NCI-H187 (cell line): Measurements from ENCODE around the gene TRAPPC8.
A peak's percentile ranks its signal among the peaks of the same experiment; 100 is the strongest.
"Not testable (repeated sequence)": the region's sequence is repeated elsewhere in the genome, so short reads cannot be mapped to it uniquely, and the experiment has no call there.

Source experiments
- DNase-seq, 2 experiments: peaks; one replicate each; lab custom pipeline; 2025; lab: John Stamatoyannopoulos, UW

Gene TRAPPC8, protein sequence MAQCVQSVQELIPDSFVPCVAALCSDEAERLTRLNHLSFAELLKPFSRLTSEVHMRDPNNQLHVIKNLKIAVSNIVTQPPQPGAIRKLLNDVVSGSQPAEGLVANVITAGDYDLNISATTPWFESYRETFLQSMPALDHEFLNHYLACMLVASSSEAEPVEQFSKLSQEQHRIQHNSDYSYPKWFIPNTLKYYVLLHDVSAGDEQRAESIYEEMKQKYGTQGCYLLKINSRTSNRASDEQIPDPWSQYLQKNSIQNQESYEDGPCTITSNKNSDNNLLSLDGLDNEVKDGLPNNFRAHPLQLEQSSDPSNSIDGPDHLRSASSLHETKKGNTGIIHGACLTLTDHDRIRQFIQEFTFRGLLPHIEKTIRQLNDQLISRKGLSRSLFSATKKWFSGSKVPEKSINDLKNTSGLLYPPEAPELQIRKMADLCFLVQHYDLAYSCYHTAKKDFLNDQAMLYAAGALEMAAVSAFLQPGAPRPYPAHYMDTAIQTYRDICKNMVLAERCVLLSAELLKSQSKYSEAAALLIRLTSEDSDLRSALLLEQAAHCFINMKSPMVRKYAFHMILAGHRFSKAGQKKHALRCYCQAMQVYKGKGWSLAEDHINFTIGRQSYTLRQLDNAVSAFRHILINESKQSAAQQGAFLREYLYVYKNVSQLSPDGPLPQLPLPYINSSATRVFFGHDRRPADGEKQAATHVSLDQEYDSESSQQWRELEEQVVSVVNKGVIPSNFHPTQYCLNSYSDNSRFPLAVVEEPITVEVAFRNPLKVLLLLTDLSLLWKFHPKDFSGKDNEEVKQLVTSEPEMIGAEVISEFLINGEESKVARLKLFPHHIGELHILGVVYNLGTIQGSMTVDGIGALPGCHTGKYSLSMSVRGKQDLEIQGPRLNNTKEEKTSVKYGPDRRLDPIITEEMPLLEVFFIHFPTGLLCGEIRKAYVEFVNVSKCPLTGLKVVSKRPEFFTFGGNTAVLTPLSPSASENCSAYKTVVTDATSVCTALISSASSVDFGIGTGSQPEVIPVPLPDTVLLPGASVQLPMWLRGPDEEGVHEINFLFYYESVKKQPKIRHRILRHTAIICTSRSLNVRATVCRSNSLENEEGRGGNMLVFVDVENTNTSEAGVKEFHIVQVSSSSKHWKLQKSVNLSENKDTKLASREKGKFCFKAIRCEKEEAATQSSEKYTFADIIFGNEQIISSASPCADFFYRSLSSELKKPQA (N-terminal part only)

DNA sequence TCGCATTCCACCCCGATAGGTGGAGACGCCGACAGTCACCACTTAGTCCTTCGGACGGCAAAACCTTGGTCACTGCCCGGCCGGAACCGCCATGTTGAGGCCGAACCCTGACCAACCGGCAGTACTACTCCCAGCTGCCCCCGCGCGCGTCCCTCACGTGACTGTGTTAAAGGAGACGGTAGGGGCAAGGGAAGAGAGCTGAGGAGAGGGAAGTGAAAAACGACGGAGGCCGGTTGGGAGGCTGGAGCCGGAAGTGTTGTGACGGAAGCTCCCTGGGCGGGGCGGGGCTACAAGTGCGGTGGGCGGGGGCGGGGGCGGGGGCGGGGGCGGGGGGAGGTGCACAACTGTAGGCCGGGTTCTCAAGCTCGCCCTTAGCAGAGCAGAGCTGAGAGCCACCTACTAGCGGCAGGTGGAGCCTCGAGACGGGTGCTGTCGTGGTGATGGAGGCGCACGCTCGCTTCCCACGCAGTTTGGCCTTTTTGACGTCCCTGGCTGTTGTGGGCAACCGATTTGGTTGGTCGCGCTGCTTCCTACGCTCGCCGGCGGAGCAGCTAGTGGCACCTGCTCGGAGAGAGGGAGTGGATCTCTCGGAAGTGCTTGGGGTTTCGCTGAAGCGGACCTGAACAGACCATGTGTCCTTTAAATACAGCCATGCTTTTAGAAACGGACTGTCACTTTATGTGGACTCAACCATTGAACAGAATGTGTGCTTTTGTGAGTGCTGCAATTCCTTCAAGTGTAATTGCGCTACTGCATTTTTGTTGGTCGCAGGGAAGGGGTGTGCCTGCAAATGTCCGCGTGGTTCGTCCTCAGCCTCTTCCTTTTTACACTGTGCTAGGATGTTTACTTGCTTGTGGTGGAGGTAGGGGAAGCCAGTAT lies at the start of gene TRAPPC8:
TRAPPC8 (minus strand) TSS at position 130 of the 879 bp plus-strand sequence. CDS start 364 bp downstream, outside the sequence.
- DNase-seq, result peak; percentile 89 to 90

DNA sequence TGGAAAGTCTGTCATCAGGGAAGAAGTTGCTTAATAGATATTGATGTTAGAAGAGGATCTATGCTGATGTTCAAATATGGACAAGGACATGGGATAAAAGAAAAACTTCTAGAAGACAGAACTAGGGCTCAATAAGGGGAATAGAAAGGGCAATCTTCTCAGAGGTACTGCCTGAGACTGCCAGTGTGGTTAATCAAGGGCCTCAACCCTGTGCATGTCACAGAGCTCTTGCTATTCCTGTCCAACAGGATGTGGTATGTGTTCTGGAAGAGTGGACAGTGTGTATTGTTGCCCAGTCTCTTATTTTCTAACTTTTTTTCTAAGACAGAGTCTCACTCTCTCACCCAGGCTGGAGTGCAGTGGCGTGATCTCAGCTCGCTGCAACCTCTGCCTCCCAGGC lies 47.9 kb upstream of the TRAPPC8 start:
- DNase-seq, result no peak

DNA sequence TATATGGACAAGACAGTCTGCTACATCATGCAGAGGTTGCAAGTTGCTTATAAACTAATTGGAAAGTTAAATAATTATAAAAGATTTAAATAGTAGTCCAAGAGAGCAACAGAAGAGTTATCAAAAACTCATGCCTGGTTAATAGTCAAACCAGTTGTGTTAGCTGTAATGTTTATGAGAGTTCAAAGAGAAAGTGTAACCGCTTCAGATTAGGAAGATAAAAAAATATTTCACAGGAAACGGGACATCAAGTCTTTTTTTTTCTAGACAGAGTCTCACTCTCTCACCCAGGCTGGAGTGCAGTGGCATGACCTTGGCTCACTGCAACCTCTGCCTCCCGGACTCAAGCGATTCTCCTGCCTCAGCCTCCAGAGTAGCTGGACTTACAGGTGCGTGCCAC lies 41.0 kb upstream of the TRAPPC8 start:
- DNase-seq, result no peak

DNA sequence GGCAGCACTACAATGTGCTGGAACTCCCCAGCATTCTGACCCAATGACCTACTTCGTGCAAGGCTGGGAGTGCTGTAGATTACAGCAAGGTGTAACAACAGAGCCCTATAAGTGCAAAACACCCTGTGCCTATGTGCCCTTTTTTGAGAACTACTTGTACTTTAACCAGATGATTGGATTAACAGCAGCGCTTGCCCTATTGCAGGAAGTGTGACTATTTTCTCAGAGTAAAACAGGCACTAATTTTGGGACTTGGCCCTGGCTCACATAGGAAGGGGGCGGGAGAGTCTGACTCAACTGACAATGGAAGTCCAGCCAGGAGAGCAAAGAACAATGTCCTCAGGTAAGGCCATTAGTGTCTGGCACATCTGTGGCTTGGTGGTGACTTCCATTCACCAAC lies 40.1 kb upstream of the TRAPPC8 start:
- no peak for DNase-seq

DNA sequence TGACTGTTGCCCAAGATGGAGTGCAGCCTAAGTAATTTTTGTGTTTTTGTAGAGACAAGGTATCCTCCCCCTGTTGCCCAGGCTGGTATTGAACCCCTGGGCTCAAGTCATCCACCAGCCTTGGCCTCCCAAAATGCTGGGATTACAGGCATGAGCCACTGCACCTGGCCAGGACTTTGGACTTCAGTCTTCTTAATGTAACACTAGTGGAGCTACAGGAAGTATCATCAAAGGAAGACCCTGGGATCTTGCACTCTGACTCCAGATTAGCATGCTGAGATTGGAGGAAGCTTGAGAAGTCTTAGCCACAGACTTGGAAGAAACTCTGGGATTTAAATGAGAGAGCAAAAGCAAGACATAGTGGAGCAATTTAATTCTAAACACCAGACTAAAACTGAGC lies 37.9 kb upstream of the TRAPPC8 start:
- no peak for DNase-seq

DNA sequence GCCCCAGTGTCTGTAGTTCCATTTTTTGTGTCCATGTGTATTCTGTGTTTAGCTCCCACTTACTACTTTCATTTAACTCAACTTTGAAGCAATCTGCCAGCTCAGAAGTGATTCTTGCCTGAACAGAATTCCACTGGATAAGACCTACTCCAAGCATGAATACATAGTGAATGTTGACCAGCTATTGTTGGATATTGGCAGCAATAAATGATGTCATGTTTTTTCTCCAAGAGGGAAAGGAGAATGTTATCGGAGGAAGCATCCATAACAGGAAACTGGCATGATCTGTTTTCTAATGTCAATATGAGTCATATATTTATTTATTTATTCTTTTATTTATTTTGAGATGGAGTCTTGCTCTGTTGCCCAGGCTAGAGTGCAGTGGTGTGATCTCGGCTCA lies 36.8 kb upstream of the TRAPPC8 start:
- no peak for DNase-seq

DNA sequence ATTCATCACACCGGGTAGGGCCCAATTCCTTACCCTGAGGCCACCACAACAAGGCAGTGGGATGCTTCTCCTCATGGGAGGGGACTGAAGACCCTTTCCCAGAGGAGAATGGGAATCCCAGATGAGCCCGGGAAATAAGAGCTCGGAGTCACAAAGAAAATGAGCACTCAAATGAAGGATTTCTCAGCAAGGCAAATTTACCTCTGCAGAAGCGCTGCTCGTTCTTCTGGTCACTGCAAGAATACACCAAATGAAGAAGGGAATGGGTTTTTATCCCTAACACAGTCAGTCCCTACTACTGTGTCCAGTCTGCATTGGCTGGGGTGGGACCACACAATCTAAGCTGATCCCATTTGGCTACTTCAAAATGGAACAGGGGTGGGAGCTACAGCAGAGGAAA lies 35.7 kb upstream of the TRAPPC8 start:
- DNase-seq, result no peak

DNA sequence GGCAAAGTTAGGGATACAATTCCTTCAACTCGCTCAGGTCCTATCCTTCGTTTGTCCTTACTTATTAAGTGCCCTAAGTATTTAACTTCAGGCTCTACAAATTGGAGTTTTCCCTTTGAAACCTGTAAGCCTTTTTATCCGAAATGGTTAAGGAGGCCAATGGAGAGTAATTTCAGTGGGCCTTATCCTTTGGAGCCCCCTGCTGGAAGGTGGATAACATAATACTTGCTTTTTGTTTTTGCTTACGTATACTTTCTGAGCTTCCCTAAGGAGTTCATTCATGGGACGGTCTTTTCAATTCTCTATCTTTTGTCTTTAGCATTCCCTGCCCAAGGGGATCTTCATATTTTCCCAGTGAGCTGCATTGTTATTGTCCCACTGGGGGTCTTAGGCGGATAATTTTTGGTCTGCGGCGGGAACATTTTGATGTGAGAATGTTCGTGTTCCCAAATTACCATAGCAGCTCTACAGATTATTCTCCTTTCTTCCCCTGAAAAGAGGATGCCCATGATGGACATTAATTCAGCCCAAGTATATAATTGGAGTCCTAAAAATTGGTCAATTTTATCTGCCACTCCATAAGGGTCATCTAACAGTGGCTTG lies 34.4 kb upstream of the TRAPPC8 start:
- DNase-seq, result peak in 1 of 2 experiments; percentile 25

DNA sequence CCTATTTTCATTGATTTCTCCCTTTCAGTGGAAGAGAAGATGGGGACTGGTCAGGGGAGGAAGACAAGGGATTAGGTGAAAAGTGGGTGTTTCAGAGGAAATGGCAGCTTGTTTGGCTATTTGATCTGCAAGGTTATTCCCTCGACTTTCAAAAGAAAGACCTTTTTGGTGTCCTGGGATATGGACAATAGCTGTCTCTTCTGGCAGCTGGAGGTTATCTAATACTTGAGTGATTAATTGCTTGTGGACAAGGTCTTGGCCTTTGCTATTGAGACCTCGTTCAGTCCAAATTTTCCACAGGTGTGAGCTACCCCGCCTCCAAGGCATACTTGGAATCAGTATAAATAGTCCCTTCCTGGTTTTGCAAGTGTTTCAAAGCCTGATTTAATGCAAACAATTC lies 33.3 kb upstream of the TRAPPC8 start:
- no peak for DNase-seq

DNA sequence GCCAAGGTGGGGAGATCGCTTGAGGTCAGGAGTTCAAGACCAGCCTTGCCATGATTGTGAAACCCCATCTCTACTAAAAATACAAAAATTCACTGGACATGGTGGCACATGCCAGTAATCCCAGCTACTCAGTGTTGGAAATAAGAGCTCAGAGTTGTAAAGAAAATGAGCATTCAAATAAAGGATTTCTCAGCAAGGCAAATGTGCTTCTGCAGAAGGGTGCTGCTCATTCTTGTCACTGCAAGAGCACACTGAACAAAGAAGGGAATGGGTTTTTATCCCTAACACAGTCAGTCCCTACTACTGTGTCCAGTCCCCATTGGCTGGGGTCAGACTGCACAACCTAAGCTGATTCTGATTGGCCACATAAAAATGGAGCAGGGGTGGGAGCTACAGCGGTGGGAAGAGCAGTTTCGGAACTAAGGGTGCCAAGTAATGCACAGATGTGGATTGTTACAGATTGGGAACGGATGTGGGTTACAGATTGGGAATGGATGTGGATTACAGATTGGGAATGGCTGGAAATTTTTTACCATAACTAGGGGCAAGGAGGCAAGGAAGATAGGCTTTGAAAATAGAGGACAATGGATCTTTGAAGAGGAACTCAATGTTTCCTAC lies 31.1 kb upstream of the TRAPPC8 start:
- no peak for DNase-seq

DNA sequence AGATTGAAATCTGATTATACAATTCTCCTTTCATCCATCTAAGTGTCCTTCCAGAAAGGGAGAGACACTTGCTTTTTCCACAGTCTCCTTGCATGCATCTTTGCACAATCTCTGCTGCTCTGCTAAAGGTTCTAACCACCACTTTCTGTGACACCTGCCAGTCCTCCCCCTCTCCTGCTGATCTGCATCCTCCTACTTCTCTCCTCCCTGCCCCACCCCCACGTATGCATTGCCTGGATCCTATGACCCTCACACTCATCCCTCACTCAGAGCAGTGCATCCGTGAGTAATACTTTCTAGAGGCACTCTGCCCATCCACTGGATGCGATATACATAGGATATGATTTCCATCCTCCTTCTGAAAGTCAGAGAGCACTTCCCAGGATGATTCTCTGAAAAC lies 27.7 kb upstream of the TRAPPC8 start:
- no peak for DNase-seq

DNA sequence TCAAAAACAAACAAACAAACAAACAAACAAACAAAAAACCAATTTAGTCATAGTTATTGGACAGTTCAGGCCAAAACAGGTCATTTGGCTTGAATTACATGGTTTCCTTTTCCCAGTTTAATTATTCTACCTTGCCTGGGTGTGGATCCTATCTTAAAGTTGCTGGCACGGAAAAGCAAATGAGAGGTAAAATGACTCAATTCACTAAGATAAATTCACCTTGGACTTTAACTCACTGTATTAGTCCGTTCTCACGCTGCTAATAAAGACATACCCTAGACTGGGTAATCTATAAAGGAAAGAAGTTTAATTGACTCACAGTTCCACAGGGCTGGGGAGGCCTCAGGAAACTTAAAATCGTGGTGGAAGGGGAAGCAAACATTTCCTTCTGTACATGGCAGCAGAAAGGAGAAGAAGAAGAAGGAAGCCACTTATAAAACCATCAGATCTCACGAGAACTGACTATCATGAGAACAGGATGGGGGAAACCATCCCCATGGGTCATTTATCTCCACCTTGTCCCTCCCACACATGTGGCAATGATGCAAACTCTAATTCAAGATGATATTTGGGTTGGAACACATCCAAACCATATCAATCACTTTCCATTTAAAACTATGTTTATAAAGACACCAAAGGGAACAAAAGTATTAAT lies 22.5 kb upstream of the TRAPPC8 start:
- no peak for DNase-seq

DNA sequence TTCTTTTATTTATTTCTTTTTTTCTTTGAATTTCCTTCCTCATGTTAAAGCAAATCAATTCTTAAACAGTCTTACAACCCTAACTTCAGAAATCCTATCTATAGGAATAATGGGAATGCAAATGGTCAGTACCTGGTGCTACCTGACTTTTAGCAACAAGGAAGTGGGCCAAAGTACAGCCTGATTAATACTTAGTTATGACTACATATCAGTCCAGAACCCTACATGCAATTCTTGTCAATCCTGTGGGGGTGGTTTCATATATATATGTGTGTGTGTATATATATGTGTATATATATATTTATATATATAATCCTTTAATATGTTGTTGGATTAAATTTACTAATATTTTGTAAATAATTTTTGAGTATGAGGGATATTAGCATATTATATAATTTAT lies 14.8 kb upstream of the TRAPPC8 start:
- no peak for DNase-seq

DNA sequence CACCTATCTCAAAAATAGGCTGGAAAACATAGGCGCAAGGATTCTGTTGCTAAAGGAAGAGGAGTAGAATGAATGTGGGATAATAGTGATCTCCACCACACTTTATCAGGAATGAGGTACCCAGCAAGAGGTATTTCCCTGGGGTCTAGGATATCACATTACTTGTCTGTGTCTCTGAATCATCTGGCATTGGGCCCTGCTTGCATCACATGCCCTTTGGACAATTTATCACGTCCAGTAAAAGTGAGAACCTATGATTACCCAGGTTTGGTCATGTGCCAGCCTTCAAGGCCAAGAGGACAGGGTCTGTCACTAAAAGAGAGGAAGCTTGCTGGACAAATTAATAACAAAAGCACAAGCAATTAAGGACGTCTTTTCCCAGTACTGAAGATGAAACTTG lies 11.4 kb upstream of the TRAPPC8 start:
- no peak for DNase-seq

DNA sequence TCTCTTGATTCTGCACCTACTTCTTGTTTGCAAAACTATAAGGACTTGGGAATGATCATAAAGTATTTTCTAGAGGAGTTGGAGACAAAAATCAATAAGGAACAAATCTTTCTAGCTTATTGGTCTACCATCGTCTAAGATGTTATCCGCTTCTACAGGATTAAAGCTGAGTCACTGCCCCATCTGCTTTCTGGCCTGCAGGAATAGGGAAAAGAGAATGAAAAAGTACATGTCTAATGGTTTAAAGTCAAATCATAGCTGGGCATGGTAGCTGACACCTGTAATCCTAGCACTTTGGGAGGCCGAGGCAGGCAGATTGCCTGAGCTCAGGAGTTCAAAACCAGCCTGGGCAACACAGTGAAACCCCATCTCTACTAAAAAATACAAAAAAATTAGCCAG lies 10.8 kb upstream of the TRAPPC8 start:
- DNase-seq, result not testable (repeated sequence)

DNA sequence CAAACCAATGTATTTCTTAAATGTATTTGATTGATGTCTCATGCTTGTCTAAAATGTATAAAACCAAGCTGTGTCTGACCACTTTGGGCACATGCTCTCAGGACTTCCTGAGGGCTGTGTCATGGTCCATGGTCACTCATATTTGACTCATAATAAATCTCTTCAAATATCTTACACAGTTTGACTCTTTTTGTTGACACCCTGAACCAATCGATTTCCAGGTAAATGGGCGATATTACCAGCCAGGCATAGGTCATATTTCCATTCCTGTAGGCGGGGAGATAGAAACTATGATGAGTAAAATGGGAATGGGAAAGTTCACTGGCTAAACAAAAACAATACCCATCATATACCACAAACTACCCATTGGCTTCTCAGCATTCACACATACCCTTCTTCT lies 9.3 kb upstream of the TRAPPC8 start:
- DNase-seq, result no peak

DNA sequence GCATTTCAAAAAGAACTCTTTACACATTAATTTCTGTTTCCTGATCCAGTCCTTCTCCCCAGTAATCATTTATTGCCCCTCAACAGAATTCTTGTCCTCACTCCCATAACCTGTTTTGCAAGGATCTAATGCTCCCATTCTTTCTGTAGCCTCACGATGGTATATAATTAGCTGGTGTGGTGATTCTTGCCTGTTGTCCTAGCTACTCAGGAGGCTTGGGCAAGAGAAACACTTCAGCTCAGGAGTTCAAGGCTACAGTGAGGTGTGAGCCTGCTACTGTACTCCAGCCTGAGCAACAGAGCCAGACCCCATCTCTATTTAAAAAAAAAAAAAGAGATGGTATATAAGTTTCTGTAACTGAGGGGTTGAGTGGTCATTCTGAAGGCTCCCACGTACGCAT lies 7.7 kb upstream of the TRAPPC8 start:
- no peak for DNase-seq

DNA sequence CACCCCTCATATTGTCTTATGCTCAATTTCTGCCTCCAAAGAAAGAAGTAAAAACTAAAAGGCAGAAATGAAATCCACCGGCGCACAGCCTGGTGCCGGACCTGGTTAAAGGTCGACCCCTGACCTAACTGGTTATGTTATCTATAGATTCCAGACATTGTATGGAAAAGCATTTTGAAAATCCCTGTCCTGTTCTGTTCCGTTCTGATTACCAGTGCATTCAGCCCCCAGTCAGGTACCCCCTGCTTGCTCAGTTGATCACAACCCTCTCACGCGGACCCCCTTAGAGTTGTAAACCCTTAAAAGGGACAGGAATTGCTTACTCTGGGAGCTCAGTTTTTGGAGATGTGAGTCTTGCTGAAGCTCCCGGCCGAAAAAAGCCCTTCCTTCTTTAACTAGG lies 5.4 kb upstream of the TRAPPC8 start:
- DNase-seq, result not testable (repeated sequence)

DNA sequence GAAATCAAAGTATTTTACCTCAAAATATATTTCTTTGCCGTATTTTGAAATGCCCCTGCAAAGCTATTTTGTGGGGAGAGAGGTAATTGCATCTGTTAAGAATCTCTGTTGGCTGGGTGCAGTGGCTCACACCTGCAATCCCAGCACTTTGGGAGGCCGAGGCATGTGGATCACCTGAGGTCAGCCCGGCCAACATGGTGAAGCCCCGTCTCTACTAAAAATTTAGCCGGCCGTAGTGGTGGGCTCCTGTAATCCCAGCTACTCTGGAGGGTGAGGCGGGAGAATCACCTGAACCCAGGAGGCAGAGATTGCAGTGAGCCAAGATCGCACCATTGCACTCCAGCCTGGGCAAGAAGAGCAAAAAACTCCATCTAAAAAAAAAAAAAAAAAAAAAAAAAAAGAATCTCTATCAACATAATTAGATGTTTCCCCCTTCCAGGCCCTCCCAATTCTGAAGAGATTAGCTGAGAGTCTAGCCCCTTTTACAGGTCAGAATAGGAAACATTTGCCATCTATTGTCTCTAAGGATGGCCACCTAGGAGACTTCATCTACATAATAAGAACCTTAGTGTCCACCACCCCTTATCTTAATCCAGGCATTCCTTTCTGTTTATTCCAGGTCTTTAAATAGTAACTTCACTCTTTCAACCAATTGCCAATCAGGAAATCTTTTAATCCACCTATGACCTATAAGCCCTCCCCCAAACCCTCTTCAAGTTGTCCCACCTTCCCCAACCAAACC lies 3.5 kb upstream of the TRAPPC8 start:
- DNase-seq, result no peak
